Measurements from ENCODE around the gene BARX1.
"Not testable (repeated sequence)": the region's sequence is repeated elsewhere in the genome, so short reads cannot be mapped to it uniquely, and the experiment has no call there.

Gene BARX1, protein sequence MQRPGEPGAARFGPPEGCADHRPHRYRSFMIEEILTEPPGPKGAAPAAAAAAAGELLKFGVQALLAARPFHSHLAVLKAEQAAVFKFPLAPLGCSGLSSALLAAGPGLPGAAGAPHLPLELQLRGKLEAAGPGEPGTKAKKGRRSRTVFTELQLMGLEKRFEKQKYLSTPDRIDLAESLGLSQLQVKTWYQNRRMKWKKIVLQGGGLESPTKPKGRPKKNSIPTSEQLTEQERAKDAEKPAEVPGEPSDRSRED

DNA sequence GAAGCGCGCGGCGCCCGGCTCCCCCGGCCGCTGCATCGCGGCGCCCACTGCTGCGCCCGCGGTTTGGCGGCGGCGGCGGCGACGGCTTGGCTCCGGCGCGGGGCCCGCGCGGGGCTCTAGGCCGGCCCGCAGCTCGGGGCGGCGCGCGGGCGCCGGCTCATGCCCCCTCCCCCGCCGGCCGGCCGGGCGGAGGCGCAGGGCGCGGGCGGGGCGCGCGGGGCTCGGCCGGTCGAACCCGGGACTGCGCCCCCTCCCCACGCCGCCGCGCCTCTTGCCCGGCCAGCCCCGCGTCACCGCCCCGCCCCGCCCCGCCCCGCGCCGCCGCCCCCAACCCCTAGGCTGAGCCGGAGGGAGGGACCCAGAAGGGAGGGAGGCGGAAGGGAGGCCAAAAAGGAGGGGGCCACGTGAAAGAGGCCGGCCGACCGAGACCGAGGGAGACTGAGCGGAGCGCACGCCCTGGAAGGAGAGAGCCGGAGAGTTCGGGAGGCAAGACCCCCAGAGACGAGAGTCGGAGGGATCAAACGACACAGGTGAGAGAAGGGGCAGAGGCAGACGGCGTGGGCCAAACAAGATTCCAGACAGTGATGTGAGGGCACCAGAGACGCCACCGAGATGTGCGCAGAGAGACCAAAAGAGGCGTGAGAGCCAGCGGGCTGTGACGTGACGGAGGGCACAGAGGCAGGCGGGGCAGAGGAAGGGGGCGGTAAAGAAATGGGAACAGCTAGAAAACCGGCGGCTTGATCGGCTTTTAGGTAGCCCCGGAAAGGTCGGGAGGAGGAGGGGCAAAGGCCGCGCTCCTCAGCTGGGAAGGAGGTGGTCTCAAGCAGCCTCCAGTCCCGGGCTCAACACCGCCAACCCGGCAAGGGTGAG lies at the start of gene BARX1:
TSS of gene BARX1 (minus strand) at position 245 of the 870 bp plus-strand sequence. CDS start at position 36, 209 bp downstream.
- DNase-seq = peak; percentile 84

DNA sequence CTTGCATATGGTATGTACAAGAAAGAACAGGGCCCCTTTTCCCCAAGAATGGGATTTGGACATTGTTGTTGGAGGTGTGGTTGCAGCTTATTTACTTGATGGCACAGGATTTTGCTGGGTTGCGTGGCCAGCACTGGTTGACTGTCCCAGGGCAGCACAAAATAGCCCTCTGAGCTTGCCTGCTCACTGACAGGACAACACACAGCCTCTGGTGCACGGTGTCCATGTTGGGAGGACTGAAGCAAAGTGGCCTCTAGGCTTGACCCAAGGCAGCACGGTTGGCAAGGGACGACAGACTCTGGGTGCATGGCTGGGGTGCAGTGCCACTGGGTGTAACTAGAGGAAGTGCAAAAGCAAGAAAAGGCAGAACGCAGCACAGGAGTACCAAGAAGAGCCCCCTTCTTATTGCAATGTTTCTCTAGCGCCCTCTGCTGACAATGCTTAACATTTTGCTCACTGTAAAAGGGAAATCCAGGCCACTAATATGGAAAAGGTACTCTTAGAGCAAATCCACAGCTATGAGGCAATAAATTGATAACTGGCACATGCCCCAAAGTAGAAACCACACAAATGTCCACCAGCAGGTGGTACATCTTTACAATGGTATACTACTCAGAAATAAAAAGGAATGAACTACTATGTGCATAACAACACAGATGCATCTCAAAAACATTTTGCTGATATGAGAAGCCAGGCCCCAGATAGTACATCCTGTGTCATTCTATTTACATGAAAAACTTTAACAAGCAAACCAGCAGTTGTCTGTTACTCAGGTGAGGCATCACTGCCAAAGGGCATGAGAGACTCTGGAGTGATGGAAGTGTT lies 47.4 kb upstream of the BARX1 start:
- peak; percentile 81 for DNase-seq

DNA sequence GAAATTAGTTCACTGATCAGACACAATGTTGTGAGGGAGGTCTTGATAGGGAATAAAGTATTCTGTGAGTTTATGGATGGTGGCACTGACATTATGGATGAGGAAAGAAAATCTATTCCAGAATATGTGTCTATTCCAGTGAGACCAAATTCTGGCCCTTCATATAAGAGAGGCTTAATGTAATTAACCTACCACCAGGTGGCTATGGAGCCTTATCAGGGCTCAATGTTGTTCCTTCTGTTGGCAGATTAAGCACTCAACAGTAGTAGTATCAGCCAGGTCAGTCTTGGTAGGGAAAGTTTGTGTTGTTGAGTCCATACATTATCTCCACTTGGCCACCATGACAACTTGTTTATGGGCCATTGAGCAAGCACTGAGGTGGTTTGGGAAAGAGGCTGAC lies 41.7 kb upstream of the BARX1 start:
- no peak for DNase-seq

DNA sequence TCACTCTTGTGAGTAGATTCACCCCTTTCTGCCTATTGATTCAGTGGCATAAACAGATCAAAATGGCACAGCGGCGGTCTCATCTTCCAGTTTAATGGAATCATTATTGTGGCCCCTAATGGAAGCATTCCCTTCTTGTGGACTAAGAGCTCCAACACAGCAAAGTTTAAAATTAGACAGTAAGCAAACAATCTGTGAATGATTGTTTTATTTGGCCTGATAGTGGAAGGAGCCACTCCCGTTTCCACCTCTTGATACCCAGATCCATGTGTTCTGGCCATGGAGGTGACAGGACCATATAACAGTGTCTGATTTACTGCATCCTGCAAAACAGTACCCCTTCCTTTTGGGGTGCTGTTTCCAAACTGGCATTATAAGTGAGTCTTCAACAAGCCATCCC lies 41.2 kb upstream of the BARX1 start:
- no peak for DNase-seq

DNA sequence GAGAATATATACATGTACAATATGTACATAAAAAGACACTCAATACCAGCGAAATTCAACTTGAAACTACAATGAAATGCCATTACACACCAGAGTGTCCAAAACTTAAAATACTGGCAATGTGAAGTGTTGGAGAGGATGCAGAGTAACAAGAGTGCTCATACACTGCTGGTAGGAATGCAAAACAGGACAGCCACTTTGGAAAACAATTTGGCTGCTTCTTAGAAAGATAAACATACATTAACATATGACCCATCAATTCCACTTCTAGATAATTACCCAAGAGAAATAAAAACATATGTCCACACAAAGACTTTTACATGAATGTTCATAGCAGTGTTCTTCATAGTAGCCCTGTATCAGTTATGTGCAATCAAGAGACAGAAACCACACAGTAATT lies 39.4 kb upstream of the BARX1 start:
- DNase-seq = no peak

DNA sequence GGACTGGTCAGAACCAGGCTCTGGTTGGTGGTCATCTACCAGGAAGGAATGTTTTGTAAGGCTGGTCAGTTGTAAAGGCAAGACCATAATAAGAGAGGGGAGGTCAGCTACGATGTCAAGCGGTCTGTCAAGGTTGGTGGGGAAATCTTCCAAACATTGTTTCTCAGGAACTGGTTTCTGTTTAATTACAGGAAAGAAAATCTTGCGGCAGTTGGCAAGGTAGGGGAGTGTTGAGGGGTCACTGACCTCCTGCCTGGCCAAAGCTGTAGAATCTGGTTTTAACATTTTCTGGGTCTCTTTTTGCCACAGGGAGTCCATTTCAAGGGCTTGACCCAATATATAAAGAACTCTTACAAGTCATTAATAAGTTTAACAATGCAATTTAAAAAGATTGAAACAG lies 39.0 kb upstream of the BARX1 start:
- DNase-seq = no peak

DNA sequence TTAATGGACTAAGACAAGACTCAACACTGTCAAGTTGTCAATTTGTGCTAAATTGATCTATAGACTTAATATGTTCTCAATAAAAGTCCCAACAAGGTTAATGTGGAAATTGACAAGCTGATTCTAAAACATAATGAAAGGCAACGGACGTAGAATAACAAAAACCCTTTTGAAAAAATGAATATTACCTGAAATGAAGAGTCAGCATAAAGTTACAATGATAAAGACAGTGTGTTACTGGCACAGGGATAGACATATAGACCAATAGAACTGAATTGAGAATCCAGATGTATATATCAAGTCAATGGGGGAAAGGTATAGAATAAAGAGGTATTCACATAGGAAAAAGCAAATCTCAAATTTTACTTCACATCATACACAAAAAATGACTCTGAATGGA lies 37.7 kb upstream of the BARX1 start:
- DNase-seq = no peak

DNA sequence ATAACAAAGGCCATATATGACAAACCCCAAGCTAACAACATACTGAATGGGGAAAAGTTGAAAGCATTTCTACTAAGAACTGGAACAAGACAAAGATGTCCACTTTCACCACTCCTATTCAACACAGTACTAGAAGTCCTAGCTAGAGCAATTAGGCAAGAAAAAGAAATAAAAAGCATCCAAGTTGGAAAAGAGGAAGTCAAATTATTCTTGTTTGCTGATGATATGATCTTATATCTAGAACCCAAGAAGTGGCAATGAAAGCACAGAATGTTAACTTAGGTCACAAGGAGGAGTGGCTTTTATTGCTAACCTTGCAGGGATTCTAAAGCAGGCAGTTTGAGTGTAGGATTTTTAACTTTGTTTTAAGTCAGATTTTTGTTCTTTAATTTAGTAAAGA lies 35.3 kb upstream of the BARX1 start:
- DNase-seq = no peak

DNA sequence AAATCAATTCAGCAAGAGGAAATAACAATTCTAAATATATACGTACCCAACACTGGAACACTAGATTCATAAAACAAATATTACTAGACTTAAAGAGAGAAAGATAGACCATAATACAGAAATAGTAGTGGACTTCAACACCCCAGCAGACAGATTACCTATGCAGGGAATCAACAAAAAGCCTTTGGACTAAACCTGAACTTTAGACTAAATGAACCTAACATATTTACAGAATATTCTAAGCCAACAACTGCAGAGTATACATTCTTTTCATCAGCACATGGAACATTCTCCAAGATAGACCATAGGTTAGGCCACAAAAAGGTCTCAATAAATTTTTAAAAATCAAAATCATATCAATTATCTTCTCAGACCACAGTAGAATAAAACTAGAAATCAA lies 32.9 kb upstream of the BARX1 start:
- no peak for DNase-seq

DNA sequence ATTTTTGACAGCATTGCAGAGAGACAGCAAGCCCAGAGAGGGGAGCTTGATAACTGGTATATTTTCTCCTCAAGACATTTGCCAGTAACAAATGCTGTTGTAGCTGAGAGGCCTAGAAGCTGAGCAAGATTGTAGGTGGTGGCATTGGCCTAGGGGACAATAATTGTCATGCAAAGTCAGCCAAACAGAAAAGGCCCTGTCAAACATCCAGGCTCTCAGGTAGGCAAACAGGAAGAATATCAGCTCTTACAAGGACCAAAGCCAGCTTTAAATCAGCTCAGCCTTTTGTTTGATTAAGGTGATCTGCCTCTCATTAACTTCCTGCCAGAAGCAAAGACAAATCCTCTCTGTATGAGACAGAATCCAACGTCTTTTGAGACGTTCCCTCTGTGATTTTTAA lies 29.7 kb upstream of the BARX1 start:
- peak; percentile 57 for DNase-seq

DNA sequence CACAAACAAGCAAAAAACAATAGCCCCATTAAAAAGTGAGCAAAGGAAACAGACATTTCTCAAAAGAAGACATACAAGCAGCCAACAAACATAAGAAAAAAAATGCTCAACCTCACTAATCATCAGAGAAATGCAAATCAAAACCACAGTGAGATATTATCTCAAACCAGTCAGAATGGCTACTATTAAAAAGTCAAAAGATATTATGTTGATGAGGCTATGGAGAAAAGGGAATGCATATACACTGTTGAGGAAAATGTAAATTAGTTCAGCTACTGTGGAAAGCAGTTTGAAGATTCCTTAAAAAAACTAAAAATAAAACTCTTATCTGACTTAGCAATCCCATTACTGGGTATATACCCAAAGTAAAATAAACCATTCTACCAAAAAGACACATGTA lies 28.7 kb upstream of the BARX1 start:
- DNase-seq = no peak

DNA sequence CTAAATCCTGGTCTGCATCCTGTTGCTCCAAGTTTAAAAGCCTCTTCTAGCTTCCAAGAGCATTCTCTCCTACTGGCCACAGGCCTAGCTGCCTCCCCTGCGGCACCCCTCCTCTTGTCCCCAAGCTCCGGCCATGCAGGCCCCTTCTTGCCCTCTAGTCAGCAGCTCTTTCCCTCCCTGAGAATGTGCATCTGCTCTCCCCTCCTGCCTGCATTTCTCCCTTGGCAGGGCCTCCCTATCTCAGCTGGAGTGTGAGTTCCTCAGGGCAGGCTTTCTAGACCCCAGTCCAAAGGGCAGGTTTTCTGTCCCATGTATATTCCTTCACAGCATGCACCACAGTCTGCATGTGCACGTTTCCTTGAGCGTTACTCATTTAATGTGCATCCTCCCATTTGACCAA lies 24.6 kb upstream of the BARX1 start:
- no peak for DNase-seq

DNA sequence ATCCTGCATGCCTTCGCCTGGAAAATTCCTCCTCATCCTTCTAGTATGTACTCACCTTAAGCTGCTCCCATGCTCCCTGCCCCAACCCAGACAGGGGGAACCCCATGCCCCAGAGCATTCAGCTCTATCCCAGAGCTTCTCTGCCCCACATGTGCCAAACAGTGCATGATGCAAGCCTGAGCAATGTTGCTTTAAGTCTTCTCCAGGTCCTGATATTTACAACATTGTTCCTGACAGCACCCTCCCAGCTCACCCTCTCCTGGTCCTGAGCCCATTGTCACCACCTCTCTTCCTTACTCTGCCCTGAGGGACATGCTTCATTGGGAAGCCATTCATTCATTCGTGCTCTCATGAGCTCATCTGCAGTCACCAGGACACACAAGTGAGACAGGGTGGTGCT lies 23.4 kb upstream of the BARX1 start:
- peak; percentile 58 for DNase-seq

DNA sequence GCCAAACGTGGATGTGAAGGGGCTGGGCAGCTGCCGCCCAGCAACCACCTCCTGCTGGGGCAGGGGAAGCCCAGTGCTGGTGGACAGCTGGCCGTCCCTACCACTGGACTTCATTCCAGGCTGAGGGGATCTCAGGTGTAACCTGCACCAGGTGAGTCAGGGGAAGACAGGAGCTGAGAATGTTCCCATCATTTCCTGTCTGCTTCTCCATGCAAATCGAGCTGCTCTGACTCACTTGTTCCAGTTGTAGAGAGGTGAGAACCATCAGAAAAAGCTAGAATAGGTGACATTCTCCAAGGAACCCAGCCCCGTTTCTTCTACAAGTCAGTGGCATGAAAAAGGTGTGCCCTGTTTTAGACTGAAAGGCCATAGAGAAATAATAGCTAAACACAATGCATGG lies 21.8 kb upstream of the BARX1 start:
- DNase-seq = no peak

DNA sequence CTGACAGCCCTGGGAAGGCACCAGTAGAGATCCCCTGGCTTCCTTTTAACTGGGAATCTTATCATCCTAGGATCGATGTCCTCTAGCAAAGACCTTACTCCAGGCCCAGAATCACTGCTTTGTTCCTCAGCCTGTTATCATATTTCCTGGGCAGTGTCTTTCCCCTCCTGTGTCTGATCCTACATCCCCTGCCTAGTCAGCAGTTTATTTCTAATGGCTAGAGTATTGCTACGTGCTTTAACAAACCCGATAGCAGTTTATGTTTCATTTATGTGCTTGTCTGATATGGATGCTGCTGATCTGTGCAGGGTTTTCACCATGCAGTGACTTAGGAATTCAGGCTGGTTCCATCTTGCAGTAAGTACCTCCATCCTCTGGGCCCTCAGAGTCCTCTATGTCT lies 20.9 kb upstream of the BARX1 start:
- DNase-seq = no peak

DNA sequence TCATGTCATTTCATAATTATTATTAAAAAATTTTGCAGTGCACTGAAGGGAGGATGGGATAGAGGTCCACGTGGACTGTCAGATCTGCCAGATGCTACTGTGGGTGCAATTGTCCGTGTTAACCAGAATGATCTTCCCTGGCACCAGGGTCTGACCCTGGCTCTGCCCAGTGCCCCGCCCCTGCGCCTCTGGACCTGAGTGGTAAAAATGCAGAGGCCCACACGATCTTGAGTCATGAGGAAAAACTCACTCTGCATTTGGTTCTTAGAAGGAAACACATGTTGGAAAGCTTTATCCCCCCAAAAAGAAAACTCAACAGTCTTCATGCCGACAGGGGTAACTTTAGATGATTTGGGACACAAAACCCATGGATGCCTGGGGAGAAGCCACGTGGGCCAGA lies 20.1 kb upstream of the BARX1 start:
- DNase-seq = no peak

DNA sequence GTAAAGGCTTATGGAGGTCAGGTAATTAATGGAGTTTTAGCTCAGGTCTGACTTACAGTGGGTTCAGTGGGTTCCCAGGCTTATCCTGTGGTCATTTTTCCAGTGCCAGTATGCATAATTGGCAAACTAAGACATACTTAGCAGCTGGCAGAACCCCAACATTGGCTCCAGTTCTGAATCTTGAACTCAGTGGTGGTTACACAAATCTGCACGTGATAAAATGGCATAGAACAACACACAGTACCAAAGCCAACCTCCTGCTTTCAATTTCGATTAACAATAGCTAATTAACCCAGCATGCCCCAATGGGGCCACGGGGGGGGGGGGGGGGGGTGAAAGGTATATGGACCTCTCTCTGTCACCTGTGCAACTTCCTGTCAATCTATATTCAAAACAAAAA lies 19.0 kb upstream of the BARX1 start:
- peak; percentile 68 for DNase-seq

DNA sequence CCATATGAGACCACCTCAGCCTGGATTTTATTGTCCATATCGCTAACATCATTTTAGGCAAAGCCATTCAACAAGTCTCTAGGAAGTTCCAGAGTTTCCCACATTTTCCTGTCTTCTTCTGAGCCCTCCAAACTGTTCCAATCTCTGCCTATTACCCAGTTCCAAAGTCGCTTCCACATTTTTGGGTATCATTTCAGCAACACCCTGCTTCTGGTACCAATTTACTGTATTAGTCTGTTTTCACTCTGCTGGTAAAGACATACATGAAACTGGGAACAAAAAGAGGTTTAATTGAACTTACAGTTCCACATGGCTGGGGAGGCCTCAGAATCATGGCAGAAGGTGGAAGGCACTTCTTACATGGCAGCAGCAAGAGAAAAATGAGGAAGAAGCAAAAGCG lies 17.5 kb upstream of the BARX1 start:
- DNase-seq = not testable (repeated sequence)

DNA sequence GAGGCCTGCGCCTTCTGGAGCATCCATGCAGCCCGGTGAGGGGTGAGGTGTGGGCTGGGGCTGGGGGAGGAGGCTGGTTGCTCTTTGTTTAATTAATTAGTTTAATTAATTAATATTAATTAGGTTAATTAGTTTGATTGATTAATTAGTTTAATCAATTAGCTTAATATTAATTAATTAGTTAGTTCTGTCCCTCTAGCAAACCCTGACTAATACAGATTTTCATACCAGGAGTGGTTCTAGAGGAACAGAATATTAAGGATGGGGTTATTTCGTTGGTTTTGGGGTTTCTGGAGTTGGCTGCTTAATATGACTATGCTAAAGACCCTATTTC lies 14.1 kb upstream of the BARX1 start:
- DNase-seq = no peak

DNA sequence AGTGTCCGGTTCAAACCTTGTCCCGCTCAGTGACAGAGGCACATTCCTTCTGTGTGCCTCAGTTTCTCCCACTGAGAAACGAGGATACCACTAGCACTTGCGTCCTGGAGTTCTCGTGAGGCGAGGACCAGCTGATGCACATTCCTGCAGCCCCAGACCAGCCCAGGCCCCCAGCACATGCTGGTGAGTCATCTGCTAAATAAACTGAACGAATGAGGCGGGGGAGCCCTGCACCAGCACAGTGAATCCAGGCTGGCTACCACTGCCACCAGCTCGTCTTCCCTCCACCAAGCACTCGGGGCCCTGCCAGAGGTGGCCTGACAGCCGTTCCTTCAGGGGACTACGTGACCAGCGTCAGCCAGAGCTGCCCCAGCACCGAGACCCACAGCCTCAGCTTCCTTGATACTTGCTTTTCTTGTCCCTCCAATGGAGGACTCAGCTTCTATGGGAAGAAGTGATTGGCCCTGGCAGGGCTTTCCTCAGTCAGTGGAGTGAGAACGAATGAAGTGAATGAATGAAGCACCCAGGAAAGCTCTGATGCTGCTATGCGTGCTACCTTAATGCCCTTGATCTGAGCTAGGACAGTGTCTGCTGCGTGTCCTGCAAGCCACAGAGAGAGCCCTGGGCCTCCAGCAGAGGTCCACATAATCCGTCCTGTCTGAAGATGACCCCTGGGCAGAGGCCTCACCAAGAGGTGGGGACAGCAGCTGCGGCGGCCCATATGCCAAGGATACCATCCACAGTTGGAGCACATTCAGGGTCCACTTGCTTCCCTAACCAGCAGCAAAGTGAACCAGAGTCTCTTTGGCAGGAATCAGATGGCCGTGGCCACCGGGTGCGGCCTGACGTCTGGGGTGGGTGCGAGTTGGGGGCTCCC lies 13.5 kb upstream of the BARX1 start:
- no peak for DNase-seq

DNA sequence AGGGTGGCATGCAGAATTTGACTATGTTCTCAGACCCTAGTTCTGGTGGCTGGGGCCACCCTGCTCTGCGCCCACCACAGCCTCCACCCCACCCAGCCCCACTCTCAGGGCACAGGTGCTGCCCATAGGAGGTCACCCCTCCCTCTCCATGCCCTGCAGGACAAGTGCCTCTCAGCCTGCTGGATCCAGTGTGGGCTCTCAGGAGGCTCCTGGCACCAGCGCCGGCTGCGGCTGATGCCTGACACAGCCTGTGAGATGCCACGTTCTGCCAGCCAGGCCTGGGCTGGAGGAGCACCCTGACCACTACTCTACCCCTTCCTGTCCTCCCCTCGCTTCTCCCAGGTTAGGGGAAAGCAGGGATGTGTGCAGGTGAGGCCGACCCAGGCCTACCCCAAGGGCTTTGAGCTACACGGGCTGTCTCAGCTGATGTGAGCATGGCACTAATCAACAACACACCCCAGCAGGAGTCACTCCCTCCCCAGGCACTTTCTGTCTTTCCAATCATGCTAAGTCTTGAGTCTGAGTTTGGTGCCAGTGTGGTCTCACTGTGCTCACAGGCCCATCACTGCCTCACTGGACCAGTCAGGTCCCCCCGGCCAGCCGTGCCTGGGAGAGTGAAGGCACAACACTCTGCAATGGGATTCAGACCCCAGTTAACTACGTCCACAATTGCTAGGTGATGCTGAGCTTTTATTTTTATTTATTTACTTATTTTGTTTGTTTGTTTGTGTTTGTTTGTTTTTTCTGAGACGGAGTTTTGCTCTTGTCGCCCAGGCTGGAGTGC lies 12.1 kb upstream of the BARX1 start:
- DNase-seq = no peak

Data from NCI-H69 (cell line).